B cell (primary cell): Measurements from ENCODE around the gene SYNE4. TPM values are rescaled to one million over a fixed set of nuclear protein-coding genes. Genes with fewer than 3 reads are reported as not detected.

Source experiments
- ATAC-seq: fragments of 200-7000 bp; cut with Tn5 transposase; one replicate; pipeline ENCODE4 v1.10.0; 2021; ENCODE audit warnings: low read depth, mild to moderate bottlenecking, moderate number of reproducible peaks, moderate library complexity
- CTCF ChIA-PET: fragments of 350-600 bp; sonication (Branson Sonifier 250); formaldehyde crosslinking; loops from one replicate; lab custom pipeline; 2021; ENCODE audit warnings: antibody characterized with exemption, inconsistent platforms; lab: Charles Lee
- POLR2A ChIA-PET: fragments of 350-600 bp; sonication (Branson Sonifier 250); formaldehyde crosslinking; loops from one replicate; lab custom pipeline; 2021; ENCODE audit warnings: antibody characterized with exemption; lab: Charles Lee
- DNase-seq: peaks from one replicate; pipeline ENCODE4 v3.0.0; 2013
- H2AFZ ChIP-seq: 2 replicates; pipeline ENCODE4 v1.6.1; 2012; ENCODE audit warnings: mild to moderate bottlenecking, low read depth, low read length; ENCODE audit not compliant: insufficient read depth, poor library complexity, severe bottlenecking
- H3K27ac ChIP-seq, 2 donors: 1 replicate in 1 of 2; 2 replicates in 1 of 2; pipeline ENCODE4 v1.5.1; 2012 to 2013; ENCODE audit warnings: low read length in 2 of 2, mild to moderate bottlenecking in 2 of 2, moderate library complexity in 1 of 2
- H3K27me3 ChIP-seq, 4 experiments: fragments of 200-600 bp in 1 of 4; sonication (generic) in 1 of 4; replicated peaks in 1 of 4; 1 replicate in 2 of 4; 2 replicates in 2 of 4; pipeline versions ENCODE4 v1.6.1 to v1.7.0; 2013 to 2016; ENCODE audit warnings: low read length in 3 of 4, mild to moderate bottlenecking in 2 of 4, mixed read lengths in 1 of 4, moderate library complexity in 1 of 4; ENCODE audit not compliant: insufficient read depth in 4 of 4, control insufficient read depth in 3 of 4; ENCODE audit errors: control extremely low read depth in 1 of 4
- H3K36me3 ChIP-seq, 2 experiments: replicated peaks in 1 of 2; 1 replicate in 1 of 2; 2 replicates in 1 of 2; pipeline versions ENCODE4 v1.6.1 to v1.7.1; 2013; ENCODE audit warnings: low read length in 1 of 2; ENCODE audit not compliant: insufficient read depth in 2 of 2, control insufficient read depth in 1 of 2; ENCODE audit errors: control extremely low read depth in 1 of 2, extremely low read depth in 1 of 2
- H3K4me1 ChIP-seq, 2 donors: fragments of 200-600 bp in 1 of 2; sonication (generic) in 1 of 2; 1 replicate in 1 of 2; 2 replicates in 1 of 2; pipeline versions ENCODE4 v1.5.1 to v1.6.1; 2013 to 2017; ENCODE audit warnings: low read length in 2 of 2; ENCODE audit not compliant: control insufficient read depth in 2 of 2, insufficient read depth in 2 of 2
- H3K4me2 ChIP-seq: replicated peaks from 2 replicates; pipeline ENCODE3; 2012; ENCODE audit warnings: mild to moderate bottlenecking, low read depth, low read length; ENCODE audit not compliant: poor library complexity, severe bottlenecking
- H3K4me3 ChIP-seq, 5 experiments: fragments of 200-600 bp in 1 of 5; sonication (generic) in 1 of 5; 1 replicate in 3 of 5; 2 replicates in 2 of 5; pipeline versions ENCODE4 v1.5.1 to v1.7.0; 2011 to 2016; ENCODE audit warnings: low read length in 4 of 5, mild to moderate bottlenecking in 4 of 5, low read depth in 2 of 5, control low read depth in 1 of 5, moderate library complexity in 1 of 5; ENCODE audit not compliant: insufficient read depth in 1 of 5; ENCODE audit errors: control extremely low read depth in 1 of 5, extremely low read depth in 1 of 5
- H3K79me2 ChIP-seq: fragments of 200-600 bp; sonication (generic); one replicate; pipeline ENCODE4 v1.6.0; 2016; ENCODE audit warnings: low read length; ENCODE audit not compliant: control insufficient read depth, insufficient read depth
- H3K9ac ChIP-seq: fragments of 200-600 bp; sonication (generic); 2 replicates; pipeline ENCODE4 v1.6.1; 2017; ENCODE audit warnings: mild to moderate bottlenecking, low read length, moderate library complexity
- H3K9me3 ChIP-seq, 3 donors: one replicate each; pipeline versions ENCODE4 v1.6.1 to v1.7.1; 2013; ENCODE audit warnings: low read length in 2 of 3; ENCODE audit not compliant: control insufficient read depth in 2 of 3, insufficient read depth in 1 of 3; ENCODE audit errors: control extremely low read depth in 1 of 3
- H4K20me1 ChIP-seq: 2 replicates; pipeline ENCODE4 v1.6.0; 2012; ENCODE audit warnings: mild to moderate bottlenecking, low read length; ENCODE audit not compliant: insufficient read depth, control insufficient read depth, poor library complexity, severe bottlenecking
- H3K27ac Mint-ChIP-seq: one replicate; pipeline ENCODE4 v1.8.0; 2021; ENCODE audit warnings: mixed read lengths
- H3K27me3 Mint-ChIP-seq: one replicate; pipeline ENCODE4 v1.8.0; 2021; ENCODE audit warnings: mixed read lengths
- H3K4me1 Mint-ChIP-seq: one replicate; pipeline ENCODE4 v1.8.0; 2021; ENCODE audit warnings: mixed read lengths
- H3K4me3 Mint-ChIP-seq: one replicate; pipeline ENCODE4 v1.8.0; 2021; ENCODE audit warnings: mixed read lengths
- H3K9me3 Mint-ChIP-seq: one replicate; pipeline ENCODE4 v1.8.0; 2022; ENCODE audit warnings: mixed read lengths; ENCODE audit not compliant: insufficient read depth
- CTCF ChIP-seq: fragments of 200-600 bp; IDR thresholded peaks from one replicate; pipeline ENCODE4 v1.8.0; 2022; ENCODE audit warnings: antibody characterized with exemption, mild to moderate bottlenecking
- EZH2 ChIP-seq: IDR thresholded peaks from 2 replicates; pipeline ENCODE4 v1.6.1; 2012; ENCODE audit warnings: borderline replicate concordance, low read depth, mild to moderate bottlenecking, moderate library complexity, low read length; ENCODE audit not compliant: insufficient read depth, poor library complexity, severe bottlenecking
- WGBS: methylation state at CpG from one replicate; pipeline ENCODE4 v1.1.5; 2013; ENCODE audit warnings: missing lambda C conversion rate; ENCODE audit not compliant: insufficient coverage; 5-methylcytosine and 5-hydroxymethylcytosine counted together
- intact Hi-C: fragments of 100-400 bp; cut with micrococcal nuclease; formaldehyde crosslinking; loops from one replicate; pipeline ENCODE4 v1.10.0; 2022
- polyA plus RNA-seq: library from polyadenylated mRNA; depleted of rRNA; stranded (reverse); fragments of >200 nt; gene quantifications from 2 replicates; pipeline ENCODE4 v1.2.3, GENCODE V29; 2012
- total RNA-seq, 2 donors: library from RNA; stranded (reverse); fragments of 120-200 nt in 1 of 2; gene quantifications; 1 replicate in 1 of 2; 2 replicates in 1 of 2; pipeline versions ENCODE4 v1.2.3 to v1.2.4, GENCODE V29; 2013 to 2022

The SYNE4 gene
- total and polyA plus RNA-seq, 2 donors (not counting 1 experiment from before 2014, with no cell fraction given), result 2.3 to 2.4 TPM

DNA sequence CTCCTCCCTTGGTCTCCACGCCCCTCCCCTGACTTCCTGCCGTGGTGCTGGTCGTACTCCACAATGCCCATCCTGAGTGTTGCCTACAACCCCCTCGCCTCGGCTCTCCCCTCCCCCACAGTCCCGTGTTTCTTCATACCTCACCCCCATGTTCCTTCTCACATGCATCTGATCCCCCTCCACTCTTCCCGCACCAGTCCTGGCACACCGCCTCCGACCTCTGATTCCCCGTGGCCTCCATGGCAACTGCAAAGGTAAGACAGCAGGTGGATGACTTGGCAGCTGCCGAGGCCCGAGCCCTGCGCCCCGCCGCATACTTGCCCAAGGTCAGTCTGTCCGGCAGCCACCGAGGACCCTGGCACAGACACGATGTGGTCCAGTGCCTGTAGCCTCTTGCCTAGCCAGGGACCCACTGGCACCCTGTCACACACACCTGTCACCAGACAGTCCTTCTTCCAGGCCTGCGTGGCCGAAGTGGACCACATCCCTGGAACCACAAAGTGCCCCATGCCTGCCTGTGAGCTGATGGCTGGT is 29.7 kb downstream of the SYNE4 start:
- Histone ChIP-seq H2AFZ (no peak overlapping the region), H3K4me3 (no peak overlapping the region), H3K9me3 (no peaks in the 10 kb centered on the region), H3K27ac (no peak overlapping the region), H3K9ac (no peak overlapping the region), H4K20me1 (no peaks in the 10 kb centered on the region), H3K79me2 (no peaks in the 10 kb centered on the region), H3K4me1 (no peaks in the 10 kb centered on the region), H3K36me3 (no peaks in the 10 kb centered on the region), H3K4me2 (no peak overlapping the region), H3K27me3 (peaks cover 0 to 17% (median 0%) of the 10 kb centered on the region in 4 experiments)
- peaks cover 45% of the 10 kb centered on the region for H3K27me3 Mint-ChIP-seq
- no peak for DNase-seq
- WGBS, result 62% methylated on average over 20 of the region's 20 CpGs
- no peaks in the 10 kb centered on the region for H3K4me1 Mint-ChIP-seq
- TF ChIP-seq EZH2, result no peak
- TF ChIP-seq CTCF, result no peak
- ChIA-PET CTCF (no interaction called here), POLR2A (no interaction called here)
- H3K4me3 Mint-ChIP-seq, result no peak overlapping the region
- no peak overlapping the region for H3K27ac Mint-ChIP-seq
- H3K9me3 Mint-ChIP-seq, result no peaks in the 10 kb centered on the region
- no peak for ATAC-seq
- intact Hi-C loops, result no loop called here

DNA sequence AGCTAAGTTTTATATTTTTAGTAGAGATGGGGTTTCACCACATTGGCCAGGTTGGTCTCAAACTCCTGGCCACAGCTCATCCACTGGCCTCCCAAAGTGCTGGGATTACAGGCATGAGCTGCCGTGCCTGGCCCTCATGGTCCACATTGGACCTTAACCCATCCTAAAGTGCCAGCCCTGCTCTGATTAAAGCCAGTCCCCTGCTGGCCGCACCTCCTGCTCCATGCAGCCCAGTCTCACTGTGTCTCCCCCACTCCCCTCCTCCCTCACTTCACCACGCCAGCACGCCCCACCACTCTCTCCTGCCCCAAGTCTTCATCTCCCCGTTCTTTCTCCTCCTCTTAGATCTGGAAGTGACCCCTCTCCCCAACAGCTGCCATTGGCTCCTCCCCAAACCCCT is 30.3 kb downstream of the SYNE4 start:
- intact Hi-C loops, result no loop called here
- ChIA-PET POLR2A (no interaction called here), CTCF (no interaction called here)
- TF ChIP-seq EZH2, result no peak
- TF ChIP-seq CTCF, result no peak
- Mint-ChIP-seq H3K4me3 (no peak overlapping the region), H3K4me1 (no peaks in the 10 kb centered on the region), H3K9me3 (no peaks in the 10 kb centered on the region), H3K27me3 (peaks cover 40% of the 10 kb centered on the region), H3K27ac (no peak overlapping the region)
- Histone ChIP-seq H3K9me3 (no peaks in the 10 kb centered on the region), H3K4me1 (no peaks in the 10 kb centered on the region), H4K20me1 (no peaks in the 10 kb centered on the region), H3K9ac (no peak overlapping the region), H3K27me3 (peaks cover 0 to 14% (median 0%) of the 10 kb centered on the region in 4 experiments), H3K36me3 (no peaks in the 10 kb centered on the region), H3K4me2 (no peak overlapping the region), H3K4me3 (no peak overlapping the region), H3K27ac (no peak overlapping the region), H3K79me2 (no peaks in the 10 kb centered on the region), H2AFZ (no peak overlapping the region)
- WGBS, result 61% methylated on average over 5 of the region's 5 CpGs
- ATAC-seq (no peak), DNase-seq (no peak)
